Thyroid gland (tissue), 4 donors: ENCODE measurements around the gene TRIM65. TPM values are rescaled to one million over a fixed set of nuclear protein-coding genes. Genes with fewer than 3 reads are reported as not detected.

Experiments
- DNase-seq, 2 donors: peaks; one replicate each; pipeline ENCODE4 v3.0.0-alpha.2; 2019
- H3K27ac ChIP-seq, 3 donors: fragments of 200-600 bp; sonication (generic); 1 replicate in 2 of 3; 2 replicates in 1 of 3; pipeline ENCODE4 v1.5.1; 2016 to 2019; ENCODE audit warnings: mild to moderate bottlenecking in 1 of 3, moderate library complexity in 1 of 3
- H3K27me3 ChIP-seq: fragments of 200-600 bp; sonication (generic); one replicate; pipeline ENCODE4 v1.5.1; 2019
- H3K36me3 ChIP-seq, 2 donors: fragments of 200-600 bp; sonication (generic); one replicate each; pipeline ENCODE4 v1.5.1; 2016 to 2019
- H3K4me1 ChIP-seq, 2 donors: fragments of 200-600 bp; sonication (generic); one replicate each; pipeline ENCODE4 v1.5.1; 2017 to 2019
- H3K4me3 ChIP-seq, 3 donors: fragments of 200-600 bp; sonication (generic); replicated peaks in 1 of 3; 1 replicate in 2 of 3; 2 replicates in 1 of 3; pipeline ENCODE4 v1.5.1; 2016; ENCODE audit warnings: mild to moderate bottlenecking in 1 of 3
- H3K9me3 ChIP-seq: fragments of 200-600 bp; sonication (generic); one replicate; pipeline ENCODE4 v1.5.1; 2017
- CTCF ChIP-seq, 6 experiments: fragments of 200-600 bp in 3 of 6; fragments of 450-650 bp in 3 of 6; sonication (generic) in 3 of 6; IDR thresholded peaks; one replicate each; pipeline ENCODE4 v1.5.1; 2016 to 2019; ENCODE audit warnings: antibody characterized with exemption in 6 of 6, mild to moderate bottlenecking in 2 of 6, inconsistent platforms in 1 of 6, moderate library complexity in 1 of 6
- POLR2A ChIP-seq, 2 donors: fragments of 450-650 bp; IDR thresholded peaks; one replicate each; pipeline ENCODE4 v1.6.1; 2017; ENCODE audit warnings: antibody characterized with exemption in 2 of 2, mild to moderate bottlenecking in 2 of 2, moderate library complexity in 1 of 2
- WGBS, 2 donors: methylation state at CpG; one replicate each; pipeline ENCODE4 v1.1.5; 2017; 5-methylcytosine and 5-hydroxymethylcytosine counted together
- intact Hi-C: fragments of 100-400 bp; cut with DNase I; formaldehyde crosslinking; loops from one replicate; pipeline ENCODE4 v1.15.1; 2023
- total RNA-seq, 4 donors: library from RNA; depleted of rRNA; stranded (reverse); fragments of >200 nt; gene quantifications; one replicate each; pipeline ENCODE4 v1.2.3, GENCODE V29; 2016

Gene TRIM65
- total RNA-seq, 4 donors from 2014 or later = 23.0 to 39.4 (median 31.8) TPM

GRCh38 chr17:75892556-75893224, 4.1 kb downstream of the TRIM65 start:
- Histone ChIP-seq H3K27me3 (no peaks in the 10 kb centered on the region), H3K27ac (no peak overlapping the region), H3K9me3 (no peaks in the 10 kb centered on the region), H3K36me3 (peaks cover 8 to 14% of the 10 kb centered on the region in 2 donors), H3K4me3 (no peak overlapping the region), H3K4me1 (peaks cover 7 to 23% of the 10 kb centered on the region in 2 donors)
- TF ChIP-seq CTCF (IDR thresholded peaks at IDR 0.05) (no peak), POLR2A (IDR thresholded peaks at IDR 0.05) (no peak)
- 94 to 100% methylated on average over 3 to 7 of the region's 16 CpGs for WGBS, 2 donors
- no peak for DNase-seq
- intact Hi-C loops = no loop called here

GRCh38 chr17:75891605-75892555, 4.9 kb downstream of the TRIM65 start:
- intact Hi-C loops = no loop called here
- no peaks in the 10 kb centered on the region for H3K9me3 ChIP-seq
- H3K36me3 ChIP-seq = peaks cover 8 to 14% of the 10 kb centered on the region in 2 donors
- peaks cover 7 to 18% of the 10 kb centered on the region in 2 donors for H3K4me1 ChIP-seq
- TF ChIP-seq POLR2A (IDR thresholded peaks at IDR 0.05) (no peak), CTCF (IDR thresholded peaks at IDR 0.05) (no peak)
- H3K4me3 ChIP-seq = no peak overlapping the region
- no peaks in the 10 kb centered on the region for H3K27me3 ChIP-seq
- H3K27ac ChIP-seq = no peak overlapping the region
- DNase-seq = no peak
- WGBS, 2 donors = 76 to 86% methylated on average over 15 to 21 of the region's 32 CpGs

GRCh38 chr17:75891022-75891604, 5.6 kb downstream of the TRIM65 start:
- no peak for DNase-seq
- no peak for TF ChIP-seq CTCF (IDR thresholded peaks at IDR 0.05)
- no peak for TF ChIP-seq POLR2A (IDR thresholded peaks at IDR 0.05)
- Histone ChIP-seq H3K4me1 (peaks cover 7 to 17% of the 10 kb centered on the region in 2 donors), H3K36me3 (peaks cover 8 to 14% of the 10 kb centered on the region in 2 donors), H3K27me3 (no peaks in the 10 kb centered on the region), H3K9me3 (no peaks in the 10 kb centered on the region), H3K4me3 (no peak overlapping the region), H3K27ac (no peak overlapping the region)
- intact Hi-C loops = no loop called here
- 90 to 92% methylated on average over 17 to 18 of the region's 31 CpGs for WGBS, 2 donors

GRCh38 chr17:75889454-75889853, 7.3 kb downstream of the TRIM65 start:
- H3K4me3 ChIP-seq = no peak overlapping the region
- no peak for TF ChIP-seq POLR2A (IDR thresholded peaks at IDR 0.05)
- TF ChIP-seq CTCF (IDR thresholded peaks at IDR 0.05) = no peak
- intact Hi-C loops = no loop called here
- DNase-seq = no peak
- peaks cover 8 to 14% of the 10 kb centered on the region in 2 donors for H3K36me3 ChIP-seq
- no peak overlapping the region for H3K27ac ChIP-seq
- H3K9me3 ChIP-seq = no peaks in the 10 kb centered on the region
- H3K4me1 ChIP-seq = peaks cover 0 to 4% of the 10 kb centered on the region in 2 donors
- H3K27me3 ChIP-seq = no peaks in the 10 kb centered on the region
- WGBS, 2 donors = 70% methylated on average over 3 to 5 of the region's 6 CpGs
